ENCODE data around the gene SH3PXD2B. TPM values are rescaled to one million over a fixed set of nuclear protein-coding genes. Genes with fewer than 3 reads are reported as not detected.
"Not testable (repeated sequence)": the region's sequence is repeated elsewhere in the genome, so short reads cannot be mapped to it uniquely, and the experiment has no call there.

SH3PXD2B gene
- total and polyA plus RNA-seq, 10 donors: 2.0 to 31.8 (median 9.9) TPM

- Histone ChIP-seq H3K36me3 (peaks cover 0 to 9% (median 0%) of the 10 kb centered on the region in 6 donors), H3K27ac (peak overlapping the region in 3 of 8 donors; percentile 21 to 58 (median 57)), H3K4me3 (no peak overlapping the region), H3K27me3 (replicated peaks in 1 of 7) (peaks cover 0 to 18% (median 0%) of the 10 kb centered on the region in 7 donors), H3K4me1 (peaks cover 0 to 12% (median 0%) of the 10 kb centered on the region in 6 donors), H3K9me3 (no peaks in the 10 kb centered on the region)
- no peak for DNase-seq
- 67 to 91% (median 87%) methylated on average over 7 of the region's 7 CpGs for WGBS, 5 donors
- TF ChIP-seq CTCF (IDR thresholded peaks at IDR 0.05 in 8 of 11, conservative IDR thresholded peaks at IDR 0.05 in 3 of 11): no peak
- TF ChIP-seq POLR2A (IDR thresholded peaks at IDR 0.05): no peak
- TF ChIP-seq POLR2AphosphoS5 (IDR thresholded peaks at IDR 0.05): no peak
- intact Hi-C loops (cut with DNase I; ENCODE audit: low total_unique reads): no loop called here
Measured at GRCh38 chr5:172403817-172404216, 50.5 kb downstream of the SH3PXD2B start.

- DNase-seq: no peak
Measured at GRCh38 chr5:172403189-172403796, 51.0 kb downstream of the SH3PXD2B start.

GRCh38 chr5:172402531-172403188 is 51.7 kb downstream of the SH3PXD2B start:
- TF ChIP-seq CTCF (IDR thresholded peaks at IDR 0.05 in 8 of 11, conservative IDR thresholded peaks at IDR 0.05 in 3 of 11) (no peak), POLR2AphosphoS5 (IDR thresholded peaks at IDR 0.05) (no peak)
- Histone ChIP-seq H3K4me1 (peaks cover 0 to 12% (median 0%) of the 10 kb centered on the region in 6 donors), H3K4me3 (no peak overlapping the region), H3K36me3 (peaks cover 0 to 9% (median 0%) of the 10 kb centered on the region in 6 donors), H3K27me3 (replicated peaks in 1 of 7) (peaks cover 0 to 18% (median 0%) of the 10 kb centered on the region in 7 donors), H3K9me3 (peaks cover 0 to 10% (median 3%) of the 10 kb centered on the region in 8 donors), H3K27ac (peak overlapping the region in 2 of 8 donors; percentile 57 to 58)
- intact Hi-C loops (cut with DNase I; ENCODE audit: low total_unique reads): no loop called here
- DNase-seq: no peak
- 71 to 87% (median 85%) methylated on average over 12 to 13 of the region's 13 CpGs for WGBS, 5 donors

More at GRCh38 chr5:172403189-172403796, 51.0 kb downstream of the SH3PXD2B start:
- Histone ChIP-seq H3K4me3 (no peak overlapping the region), H3K27me3 (replicated peaks in 1 of 7) (peaks cover 0 to 18% (median 0%) of the 10 kb centered on the region in 7 donors), H3K36me3 (peaks cover 0 to 9% (median 0%) of the 10 kb centered on the region in 6 donors), H3K4me1 (peaks cover 0 to 12% (median 0%) of the 10 kb centered on the region in 6 donors), H3K9me3 (peaks cover 0 to 4% (median 0%) of the 10 kb centered on the region in 8 donors), H3K27ac (peak overlapping the region in 4 of 8 donors; percentile 14 to 58 (median 39))
- intact Hi-C loops (cut with DNase I; ENCODE audit: low total_unique reads): no loop called here
- TF ChIP-seq POLR2A (IDR thresholded peaks at IDR 0.05): no peak
- peak; percentile 19 to 43 (median 33) for TF ChIP-seq POLR2AphosphoS5 (IDR thresholded peaks at IDR 0.05)
- WGBS, 5 donors: 66 to 76% (median 69%) methylated on average over 11 of the region's 11 CpGs

GRCh38 chr5:172402031-172402430 is 52.3 kb downstream of the SH3PXD2B start:
- H3K4me1 ChIP-seq: peaks cover 0 to 12% (median 0%) of the 10 kb centered on the region in 6 donors
- 84 to 97% (median 91%) methylated on average over 6 of the region's 6 CpGs for WGBS, 5 donors
- intact Hi-C loops (cut with DNase I; ENCODE audit: low total_unique reads): not testable (repeated sequence)

GRCh38 chr5:172399826-172400225 is 54.5 kb downstream of the SH3PXD2B start:
- Histone ChIP-seq H3K36me3 (peaks cover 0 to 2% (median 0%) of the 10 kb centered on the region in 6 donors), H3K4me3 (no peak overlapping the region), H3K27ac (no peak overlapping the region), H3K27me3 (replicated peaks in 1 of 7) (peaks cover 0 to 22% (median 0%) of the 10 kb centered on the region in 7 donors), H3K4me1 (peaks cover 0 to 12% (median 0%) of the 10 kb centered on the region in 6 donors), H3K9me3 (peaks cover 0 to 26% (median 18%) of the 10 kb centered on the region in 8 donors)
- DNase-seq: no peak
- intact Hi-C loops (cut with DNase I; ENCODE audit: low total_unique reads): no loop called here
- 84 to 87% (median 86%) methylated on average over 4 of the region's 4 CpGs for WGBS, 5 donors
- TF ChIP-seq CTCF (IDR thresholded peaks at IDR 0.05 in 8 of 11, conservative IDR thresholded peaks at IDR 0.05 in 3 of 11) (no peak), POLR2AphosphoS5 (IDR thresholded peaks at IDR 0.05) (no peak), POLR2A (IDR thresholded peaks at IDR 0.05) (no peak)

More at GRCh38 chr5:172402031-172402430, 52.3 kb downstream of the SH3PXD2B start:
- not testable (repeated sequence) for H3K36me3 ChIP-seq, H3K27ac ChIP-seq, H3K4me3 ChIP-seq, DNase-seq
- peaks cover 0 to 17% (median 9%) of the 10 kb centered on the region in 8 donors for H3K9me3 ChIP-seq
- H3K27me3 ChIP-seq (replicated peaks in 1 of 7): peaks cover 0 to 18% (median 0%) of the 10 kb centered on the region in 7 donors
